HG03521 (cell line): Measurements from ENCODE around the gene RHOV.

Experiments
- ATAC-seq: cut with Tn5 transposase; IDR thresholded peaks from one replicate; pipeline ENCODE4 v1.9.1; 2021; ENCODE audit warnings: mild to moderate bottlenecking, moderate library complexity; ENCODE audit not compliant: unreplicated experiment

Gene RHOV

GRCh38 chr15:40904552-40905201, 30.6 kb upstream of the RHOV start:
- no peak for ATAC-seq

- no peak for ATAC-seq
Observed at GRCh38 chr15:40902605-40903561, 28.8 kb upstream of the RHOV start.

GRCh38 chr15:40901053-40901443, 27.0 kb upstream of the RHOV start:
- ATAC-seq = no peak

- no peak for ATAC-seq
Observed at GRCh38 chr15:40900256-40901052, 26.4 kb upstream of the RHOV start.

GRCh38 chr15:40899536-40900207, 25.6 kb upstream of the RHOV start:
- no peak for ATAC-seq

GRCh38 chr15:40894681-40895448, 20.8 kb upstream of the RHOV start:
- ATAC-seq = peak; percentile 35

- ATAC-seq = peak; percentile 88
Observed at GRCh38 chr15:40893733-40894680, 20.0 kb upstream of the RHOV start, which contains the start of gene VPS18. Gene VPS18 (plus strand): TSS chr15:40894450. CDS start chr15:40894769, 319 bp downstream.

- no peak for ATAC-seq
Observed at GRCh38 chr15:40893019-40893670, 19.1 kb upstream of the RHOV start.

- no peak for ATAC-seq
Observed at GRCh38 chr15:40892447-40893012, 18.5 kb upstream of the RHOV start.

GRCh38 chr15:40891810-40892446, 17.9 kb upstream of the RHOV start:
- ATAC-seq = no peak

- ATAC-seq = no peak
Observed at GRCh38 chr15:40891138-40891537, 17.1 kb upstream of the RHOV start.

- no peak for ATAC-seq
Observed at GRCh38 chr15:40889112-40889511, 15.1 kb upstream of the RHOV start.

GRCh38 chr15:40886586-40886985, 12.6 kb upstream of the RHOV start:
- ATAC-seq = no peak

- no peak for ATAC-seq
Observed at GRCh38 chr15:40881351-40881750, 7.3 kb upstream of the RHOV start.

- no peak for ATAC-seq
Observed at GRCh38 chr15:40879609-40880008, 5.6 kb upstream of the RHOV start.

- ATAC-seq = no peak
Observed at GRCh38 chr15:40878785-40879184, 4.8 kb upstream of the RHOV start.

- no peak for ATAC-seq
Observed at GRCh38 chr15:40877694-40878093, 3.7 kb upstream of the RHOV start.
